ENCODE measurements around the gene RGS6. TPM values are rescaled to one million over a fixed set of nuclear protein-coding genes. Genes with fewer than 3 reads are reported as not detected.

RGS6 gene
- total RNA-seq, 1 experiment from 2014 or later = not detected

- no peak for DNase-seq (ENCODE audit: low read depth)
These were observed 644.0 kb downstream of the RGS6 start for GRCh38 chr14:72576258-72576657.

GRCh38 chr14:72577521-72577920 lies 645.3 kb downstream of the RGS6 start:
- DNase-seq (ENCODE audit: low read depth) = no peak

- DNase-seq (ENCODE audit: low read depth) = no peak
These were observed 646.3 kb downstream of the RGS6 start for GRCh38 chr14:72578514-72578913.

- no peak for DNase-seq (ENCODE audit: low read depth)
These were observed 650.4 kb downstream of the RGS6 start for GRCh38 chr14:72582582-72582981.

GRCh38 chr14:72583316-72584272 lies 651.4 kb downstream of the RGS6 start:
- DNase-seq (ENCODE audit: low read depth) = no peak

GRCh38 chr14:72588521-72588920 lies 656.3 kb downstream of the RGS6 start:
- DNase-seq (ENCODE audit: low read depth) = no peak

- DNase-seq (ENCODE audit: low read depth) = no peak
These were observed 657.4 kb downstream of the RGS6 start for GRCh38 chr14:72589652-72590051.

- DNase-seq (ENCODE audit: low read depth) = no peak
These were observed 658.3 kb downstream of the RGS6 start for GRCh38 chr14:72590577-72590976.

- DNase-seq (ENCODE audit: low read depth) = no peak
These were observed 659.2 kb downstream of the RGS6 start for GRCh38 chr14:72591391-72591790.

- no peak for DNase-seq (ENCODE audit: low read depth)
These were observed 662.1 kb downstream of the RGS6 start for GRCh38 chr14:72594099-72594901.

- no peak for DNase-seq (ENCODE audit: low read depth)
These were observed 663.1 kb downstream of the RGS6 start for GRCh38 chr14:72595152-72595862.

GRCh38 chr14:72597252-72598233 lies 665.3 kb downstream of the RGS6 start:
- no peak for DNase-seq (ENCODE audit: low read depth)

GRCh38 chr14:72598306-72598705 lies 666.1 kb downstream of the RGS6 start:
- no peak for DNase-seq (ENCODE audit: low read depth)

GRCh38 chr14:72599579-72600470 lies 667.6 kb downstream of the RGS6 start:
- no peak for DNase-seq (ENCODE audit: low read depth)

GRCh38 chr14:72600551-72601330 lies 668.5 kb downstream of the RGS6 start:
- no peak for DNase-seq (ENCODE audit: low read depth)

- no peak for DNase-seq (ENCODE audit: low read depth)
These were observed 671.4 kb downstream of the RGS6 start for GRCh38 chr14:72603639-72604038.

GRCh38 chr14:72604133-72604532 lies 671.9 kb downstream of the RGS6 start:
- no peak for DNase-seq (ENCODE audit: low read depth)

- no peak for DNase-seq (ENCODE audit: low read depth)
These were observed 673.1 kb downstream of the RGS6 start for GRCh38 chr14:72605096-72605920.

All from HT1080 (cell line).